B cell (primary cell): ENCODE measurements around the gene B4GALNT4. TPM values are rescaled to one million over a fixed set of nuclear protein-coding genes. Genes with fewer than 3 reads are reported as not detected.

Source experiments
- ATAC-seq: fragments of 200-7000 bp; cut with Tn5 transposase; one replicate; pipeline ENCODE4 v1.10.0; 2021; ENCODE audit warnings: low read depth, mild to moderate bottlenecking, moderate number of reproducible peaks, moderate library complexity
- CTCF ChIA-PET: fragments of 350-600 bp; sonication (Branson Sonifier 250); formaldehyde crosslinking; loops from one replicate; lab custom pipeline; 2021; ENCODE audit warnings: antibody characterized with exemption, inconsistent platforms; lab: Charles Lee
- POLR2A ChIA-PET: fragments of 350-600 bp; sonication (Branson Sonifier 250); formaldehyde crosslinking; loops from one replicate; lab custom pipeline; 2021; ENCODE audit warnings: antibody characterized with exemption; lab: Charles Lee
- DNase-seq: peaks from one replicate; pipeline ENCODE4 v3.0.0; 2013
- H2AFZ ChIP-seq: 2 replicates; pipeline ENCODE4 v1.6.1; 2012; ENCODE audit warnings: mild to moderate bottlenecking, low read depth, low read length; ENCODE audit not compliant: insufficient read depth, poor library complexity, severe bottlenecking
- H3K27ac ChIP-seq, 2 donors: 1 replicate in 1 of 2; 2 replicates in 1 of 2; pipeline ENCODE4 v1.5.1; 2012 to 2013; ENCODE audit warnings: low read length in 2 of 2, mild to moderate bottlenecking in 2 of 2, moderate library complexity in 1 of 2
- H3K27me3 ChIP-seq, 4 experiments: fragments of 200-600 bp in 1 of 4; sonication (generic) in 1 of 4; replicated peaks in 1 of 4; 1 replicate in 2 of 4; 2 replicates in 2 of 4; pipeline versions ENCODE4 v1.6.1 to v1.7.0; 2013 to 2016; ENCODE audit warnings: low read length in 3 of 4, mild to moderate bottlenecking in 2 of 4, mixed read lengths in 1 of 4, moderate library complexity in 1 of 4; ENCODE audit not compliant: insufficient read depth in 4 of 4, control insufficient read depth in 3 of 4; ENCODE audit errors: control extremely low read depth in 1 of 4
- H3K36me3 ChIP-seq, 2 experiments: replicated peaks in 1 of 2; 1 replicate in 1 of 2; 2 replicates in 1 of 2; pipeline versions ENCODE4 v1.6.1 to v1.7.1; 2013; ENCODE audit warnings: low read length in 1 of 2; ENCODE audit not compliant: insufficient read depth in 2 of 2, control insufficient read depth in 1 of 2; ENCODE audit errors: control extremely low read depth in 1 of 2, extremely low read depth in 1 of 2
- H3K4me1 ChIP-seq, 2 donors: fragments of 200-600 bp in 1 of 2; sonication (generic) in 1 of 2; 1 replicate in 1 of 2; 2 replicates in 1 of 2; pipeline versions ENCODE4 v1.5.1 to v1.6.1; 2013 to 2017; ENCODE audit warnings: low read length in 2 of 2; ENCODE audit not compliant: control insufficient read depth in 2 of 2, insufficient read depth in 2 of 2
- H3K4me2 ChIP-seq: replicated peaks from 2 replicates; pipeline ENCODE3; 2012; ENCODE audit warnings: mild to moderate bottlenecking, low read depth, low read length; ENCODE audit not compliant: poor library complexity, severe bottlenecking
- H3K4me3 ChIP-seq, 5 experiments: fragments of 200-600 bp in 1 of 5; sonication (generic) in 1 of 5; 1 replicate in 3 of 5; 2 replicates in 2 of 5; pipeline versions ENCODE4 v1.5.1 to v1.7.0; 2011 to 2016; ENCODE audit warnings: low read length in 4 of 5, mild to moderate bottlenecking in 4 of 5, low read depth in 2 of 5, control low read depth in 1 of 5, moderate library complexity in 1 of 5; ENCODE audit not compliant: insufficient read depth in 1 of 5; ENCODE audit errors: control extremely low read depth in 1 of 5, extremely low read depth in 1 of 5
- H3K79me2 ChIP-seq: fragments of 200-600 bp; sonication (generic); one replicate; pipeline ENCODE4 v1.6.0; 2016; ENCODE audit warnings: low read length; ENCODE audit not compliant: control insufficient read depth, insufficient read depth
- H3K9ac ChIP-seq: fragments of 200-600 bp; sonication (generic); 2 replicates; pipeline ENCODE4 v1.6.1; 2017; ENCODE audit warnings: mild to moderate bottlenecking, low read length, moderate library complexity
- H3K9me3 ChIP-seq, 3 donors: one replicate each; pipeline versions ENCODE4 v1.6.1 to v1.7.1; 2013; ENCODE audit warnings: low read length in 2 of 3; ENCODE audit not compliant: control insufficient read depth in 2 of 3, insufficient read depth in 1 of 3; ENCODE audit errors: control extremely low read depth in 1 of 3
- H4K20me1 ChIP-seq: 2 replicates; pipeline ENCODE4 v1.6.0; 2012; ENCODE audit warnings: mild to moderate bottlenecking, low read length; ENCODE audit not compliant: insufficient read depth, control insufficient read depth, poor library complexity, severe bottlenecking
- H3K27ac Mint-ChIP-seq: one replicate; pipeline ENCODE4 v1.8.0; 2021; ENCODE audit warnings: mixed read lengths
- H3K27me3 Mint-ChIP-seq: one replicate; pipeline ENCODE4 v1.8.0; 2021; ENCODE audit warnings: mixed read lengths
- H3K4me1 Mint-ChIP-seq: one replicate; pipeline ENCODE4 v1.8.0; 2021; ENCODE audit warnings: mixed read lengths
- H3K4me3 Mint-ChIP-seq: one replicate; pipeline ENCODE4 v1.8.0; 2021; ENCODE audit warnings: mixed read lengths
- H3K9me3 Mint-ChIP-seq: one replicate; pipeline ENCODE4 v1.8.0; 2022; ENCODE audit warnings: mixed read lengths; ENCODE audit not compliant: insufficient read depth
- CTCF ChIP-seq: fragments of 200-600 bp; IDR thresholded peaks from one replicate; pipeline ENCODE4 v1.8.0; 2022; ENCODE audit warnings: antibody characterized with exemption, mild to moderate bottlenecking
- EZH2 ChIP-seq: IDR thresholded peaks from 2 replicates; pipeline ENCODE4 v1.6.1; 2012; ENCODE audit warnings: borderline replicate concordance, low read depth, mild to moderate bottlenecking, moderate library complexity, low read length; ENCODE audit not compliant: insufficient read depth, poor library complexity, severe bottlenecking
- WGBS: methylation state at CpG from one replicate; pipeline ENCODE4 v1.1.5; 2013; ENCODE audit warnings: missing lambda C conversion rate; ENCODE audit not compliant: insufficient coverage; 5-methylcytosine and 5-hydroxymethylcytosine counted together
- intact Hi-C: fragments of 100-400 bp; cut with micrococcal nuclease; formaldehyde crosslinking; loops from one replicate; pipeline ENCODE4 v1.10.0; 2022
- polyA plus RNA-seq: library from polyadenylated mRNA; depleted of rRNA; stranded (reverse); fragments of >200 nt; gene quantifications from 2 replicates; pipeline ENCODE4 v1.2.3, GENCODE V29; 2012
- total RNA-seq, 2 donors: library from RNA; stranded (reverse); fragments of 120-200 nt in 1 of 2; gene quantifications; 1 replicate in 1 of 2; 2 replicates in 1 of 2; pipeline versions ENCODE4 v1.2.3 to v1.2.4, GENCODE V29; 2013 to 2022

The B4GALNT4 gene
- total and polyA plus RNA-seq, 2 donors (not counting 1 experiment from before 2014, with no cell fraction given) = not detected

DNA sequence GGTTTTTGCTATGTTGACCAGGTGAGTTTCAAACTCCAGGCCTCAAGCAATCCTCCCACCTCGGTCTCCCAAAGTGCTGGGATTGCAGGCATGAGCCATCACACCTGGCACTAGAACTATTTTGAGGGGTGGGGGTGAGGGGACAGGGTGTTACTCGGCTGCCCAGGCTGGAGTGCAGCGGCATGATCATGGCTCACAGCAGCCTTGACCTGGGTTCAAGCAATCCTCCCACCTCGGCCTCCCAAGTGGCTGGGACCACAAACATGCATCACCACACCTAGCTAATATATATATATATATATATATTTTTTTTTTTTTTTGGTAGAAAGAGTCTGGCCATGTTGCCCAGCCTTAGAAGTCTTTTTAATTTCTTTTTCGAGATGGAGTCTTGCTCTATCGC, 31.6 kb upstream of the B4GALNT4 start:
- Histone ChIP-seq H2AFZ (no peak overlapping the region), H3K36me3 (no peaks in the 10 kb centered on the region), H3K4me1 (peaks cover 19 to 28% of the 10 kb centered on the region in 2 donors), H3K9me3 (peaks cover 0 to 7% (median 0%) of the 10 kb centered on the region in 3 donors), H4K20me1 (no peaks in the 10 kb centered on the region), H3K9ac (no peak overlapping the region), H3K4me2 (no peak overlapping the region), H3K79me2 (no peaks in the 10 kb centered on the region), H3K4me3 (no peak overlapping the region), H3K27me3 (no peaks in the 10 kb centered on the region), H3K27ac (no peak overlapping the region)
- 90% methylated on average over 3 of the region's 6 CpGs for WGBS
- Mint-ChIP-seq H3K4me1 (peaks cover 28% of the 10 kb centered on the region), H3K27ac (no peak overlapping the region), H3K27me3 (no peaks in the 10 kb centered on the region), H3K9me3 (no peaks in the 10 kb centered on the region), H3K4me3 (no peak overlapping the region)
- TF ChIP-seq EZH2 (no peak), CTCF (no peak)
- CTCF ChIA-PET = no interaction called here
- intact Hi-C loops = no loop called here
- POLR2A ChIA-PET = no interaction called here
- DNase-seq (no peak), ATAC-seq (no peak)

- no peaks in the 10 kb centered on the region for H3K79me2 ChIP-seq
- peaks cover 0 to 8% (median 0%) of the 10 kb centered on the region in 3 donors for H3K9me3 ChIP-seq
- ChIA-PET CTCF (interaction anchor here (0.7 to 2.4 kb wide), 6 partner anchors 9 to 444 kb away, joined by 3 to 12 read pairs (median 4); no protein-coding TSS in a partner anchor), POLR2A (interaction anchor here (1.1 kb wide), 1 partner anchor 11 kb away, joined by 3 read pairs; no protein-coding TSS in a partner anchor)
- no peaks in the 10 kb centered on the region for H4K20me1 ChIP-seq
- intact Hi-C loops = no loop called here
- H3K36me3 ChIP-seq = no peaks in the 10 kb centered on the region
- no peak overlapping the region for H2AFZ ChIP-seq
- no peak overlapping the region for H3K9ac ChIP-seq
- Mint-ChIP-seq H3K4me1 (peaks cover 28% of the 10 kb centered on the region), H3K27ac (no peak overlapping the region), H3K27me3 (no peaks in the 10 kb centered on the region), H3K9me3 (no peaks in the 10 kb centered on the region), H3K4me3 (no peak overlapping the region)
- H3K4me3 ChIP-seq = no peak overlapping the region
- H3K27ac ChIP-seq = no peak overlapping the region
- no peak for TF ChIP-seq EZH2
- no peak for TF ChIP-seq CTCF
- DNase-seq (no peak), ATAC-seq (no peak)
- no peak overlapping the region for H3K4me2 ChIP-seq
- no peaks in the 10 kb centered on the region for H3K27me3 ChIP-seq
- no CpG with 5 or more reads among the region's 2 CpGs for WGBS
- peaks cover 19 to 28% of the 10 kb centered on the region in 2 donors for H3K4me1 ChIP-seq
Measured at GRCh38 chr11:339963-340362, 29.3 kb upstream of the B4GALNT4 start.
